Endodermal cell (in vitro differentiated cells): ENCODE results near the gene GALNS. TPM values are rescaled to one million over a fixed set of nuclear protein-coding genes. Genes with fewer than 3 reads are reported as not detected.
"Not testable (repeated sequence)": the region's sequence is repeated elsewhere in the genome, so short reads cannot be mapped to it uniquely, and the experiment has no call there.

Source experiments
- DNase-seq: peaks from one replicate; pipeline ENCODE4 v3.0.0-alpha.2; 2017
- H3K27ac ChIP-seq: 2 replicates; pipeline ENCODE4 v1.5.1; 2013; ENCODE audit warnings: mild to moderate bottlenecking, low read depth, low read length, moderate library complexity
- H3K27me3 ChIP-seq: 2 replicates; pipeline ENCODE4 v1.6.1; 2013; ENCODE audit warnings: mild to moderate bottlenecking, low read length, moderate library complexity; ENCODE audit not compliant: insufficient read depth, control insufficient read depth, poor library complexity, severe bottlenecking
- H3K36me3 ChIP-seq: 2 replicates; pipeline ENCODE4 v1.7.0; 2013; ENCODE audit warnings: mild to moderate bottlenecking, low read length, moderate library complexity; ENCODE audit not compliant: control insufficient read depth, insufficient read depth
- H3K4me1 ChIP-seq: one replicate; pipeline ENCODE4 v1.7.0; 2013; ENCODE audit warnings: low read length; ENCODE audit not compliant: control insufficient read depth, insufficient read depth
- H3K4me3 ChIP-seq: 2 replicates; pipeline ENCODE4 v1.5.1; 2013; ENCODE audit warnings: mild to moderate bottlenecking, low read length, moderate library complexity
- H3K9ac ChIP-seq: 2 replicates; pipeline ENCODE4 v1.6.1; 2013; ENCODE audit warnings: mild to moderate bottlenecking, low read length, moderate library complexity; ENCODE audit not compliant: poor library complexity, severe bottlenecking; ENCODE audit errors: extremely low read depth
- H3K9me3 ChIP-seq: 2 replicates; pipeline ENCODE4 v1.6.1; 2013; ENCODE audit warnings: mild to moderate bottlenecking, low read length, moderate library complexity; ENCODE audit not compliant: control insufficient read depth
- H3K27ac Mint-ChIP-seq: 2 replicates; pipeline ENCODE4 v1.8.0; 2020; ENCODE audit warnings: mixed read lengths
- H3K27me3 Mint-ChIP-seq: 2 replicates; pipeline ENCODE4 v1.8.0; 2021; ENCODE audit warnings: mild to moderate bottlenecking, mixed read lengths; ENCODE audit not compliant: insufficient read depth
- H3K36me3 Mint-ChIP-seq: 2 replicates; pipeline ENCODE4 v1.8.0; 2020; ENCODE audit warnings: low read depth, mixed read lengths
- H3K4me1 Mint-ChIP-seq: 2 replicates; pipeline ENCODE4 v1.8.0; 2020; ENCODE audit warnings: mixed read lengths
- H3K4me3 Mint-ChIP-seq: 2 replicates; pipeline ENCODE4 v1.8.0; 2020; ENCODE audit warnings: mild to moderate bottlenecking, moderate library complexity, mixed read lengths
- H3K9me3 Mint-ChIP-seq: 2 replicates; pipeline ENCODE4 v1.8.0; 2020; ENCODE audit warnings: mild to moderate bottlenecking, mixed read lengths
- WGBS, 2 experiments: methylation state at CpG; one replicate each; pipeline versions ENCODE4 v1.1.5 to v1.1.7; 2013; ENCODE audit warnings: missing lambda C conversion rate in 2 of 2, mixed read lengths in 1 of 2; ENCODE audit not compliant: insufficient coverage in 1 of 2, insufficient read length in 1 of 2; 5-methylcytosine and 5-hydroxymethylcytosine counted together
- total RNA-seq, 2 donors: library from RNA; stranded (reverse); fragmentation: NEBNext Ultra II Directional in 1 of 2; extraction: Animal tissue kit (Norgen Biotek cat#: 25700) in 1 of 2; gene quantifications; 2 replicates in 1 of 2; 3 replicates in 1 of 2; pipeline ENCODE4 v1.2.1, GENCODE V29; 2021
- TF ChIP-seq, protein P1 (sequence below): fragments of 200-600 bp; sonication (generic); conservative IDR thresholded peaks from 2 replicates; pipeline ENCODE4 v1.5.0; 2021; ENCODE audit warnings: antibody characterized with exemption, mild to moderate bottlenecking

The GALNS gene
- total RNA-seq, 2 donors from 2014 or later, result 32.2 to 39.6 TPM

DNA sequence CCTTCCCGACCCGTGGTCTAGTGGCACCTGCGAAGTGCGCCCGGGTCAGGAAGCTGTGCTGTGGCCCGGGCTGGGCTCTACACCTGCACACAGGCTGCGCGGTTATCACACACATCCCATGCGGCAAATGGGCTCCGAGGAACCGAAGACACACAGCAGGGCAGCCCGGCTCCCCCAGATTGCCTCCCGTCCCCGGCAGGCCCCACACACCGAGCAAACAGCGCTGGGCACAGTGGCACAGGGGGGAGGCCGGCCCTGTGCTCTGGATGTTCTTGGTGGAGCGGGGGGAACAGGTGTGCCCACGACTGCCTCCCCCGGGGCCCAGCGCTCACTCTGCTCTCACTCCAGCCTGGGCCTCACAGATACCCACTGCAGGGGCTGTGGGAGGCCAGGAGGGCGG lies 38.6 kb upstream of the GALNS start:
- no peak for DNase-seq
- H3K4me3 ChIP-seq, result no peak overlapping the region
- H3K27me3 ChIP-seq, result no peaks in the 10 kb centered on the region
- no peaks in the 10 kb centered on the region for H3K36me3 ChIP-seq
- TF ChIP-seq, protein P1, sequence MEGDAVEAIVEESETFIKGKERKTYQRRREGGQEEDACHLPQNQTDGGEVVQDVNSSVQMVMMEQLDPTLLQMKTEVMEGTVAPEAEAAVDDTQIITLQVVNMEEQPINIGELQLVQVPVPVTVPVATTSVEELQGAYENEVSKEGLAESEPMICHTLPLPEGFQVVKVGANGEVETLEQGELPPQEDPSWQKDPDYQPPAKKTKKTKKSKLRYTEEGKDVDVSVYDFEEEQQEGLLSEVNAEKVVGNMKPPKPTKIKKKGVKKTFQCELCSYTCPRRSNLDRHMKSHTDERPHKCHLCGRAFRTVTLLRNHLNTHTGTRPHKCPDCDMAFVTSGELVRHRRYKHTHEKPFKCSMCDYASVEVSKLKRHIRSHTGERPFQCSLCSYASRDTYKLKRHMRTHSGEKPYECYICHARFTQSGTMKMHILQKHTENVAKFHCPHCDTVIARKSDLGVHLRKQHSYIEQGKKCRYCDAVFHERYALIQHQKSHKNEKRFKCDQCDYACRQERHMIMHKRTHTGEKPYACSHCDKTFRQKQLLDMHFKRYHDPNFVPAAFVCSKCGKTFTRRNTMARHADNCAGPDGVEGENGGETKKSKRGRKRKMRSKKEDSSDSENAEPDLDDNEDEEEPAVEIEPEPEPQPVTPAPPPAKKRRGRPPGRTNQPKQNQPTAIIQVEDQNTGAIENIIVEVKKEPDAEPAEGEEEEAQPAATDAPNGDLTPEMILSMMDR, result no peak
- WGBS, 2 experiments, result 89 to 97% methylated on average over 11 to 22 of the region's 22 CpGs
- H3K9me3 ChIP-seq, result no peaks in the 10 kb centered on the region
- no peak overlapping the region for H3K27ac ChIP-seq
- no peaks in the 10 kb centered on the region for H3K9me3 Mint-ChIP-seq
- no peaks in the 10 kb centered on the region for H3K27me3 Mint-ChIP-seq
- no peak overlapping the region for H3K4me3 Mint-ChIP-seq
- no peaks in the 10 kb centered on the region for H3K36me3 Mint-ChIP-seq
- H3K4me1 ChIP-seq, result no peaks in the 10 kb centered on the region
- no peaks in the 10 kb centered on the region for H3K4me1 Mint-ChIP-seq
- H3K9ac ChIP-seq, result no peak overlapping the region
- no peak overlapping the region for H3K27ac Mint-ChIP-seq

DNA sequence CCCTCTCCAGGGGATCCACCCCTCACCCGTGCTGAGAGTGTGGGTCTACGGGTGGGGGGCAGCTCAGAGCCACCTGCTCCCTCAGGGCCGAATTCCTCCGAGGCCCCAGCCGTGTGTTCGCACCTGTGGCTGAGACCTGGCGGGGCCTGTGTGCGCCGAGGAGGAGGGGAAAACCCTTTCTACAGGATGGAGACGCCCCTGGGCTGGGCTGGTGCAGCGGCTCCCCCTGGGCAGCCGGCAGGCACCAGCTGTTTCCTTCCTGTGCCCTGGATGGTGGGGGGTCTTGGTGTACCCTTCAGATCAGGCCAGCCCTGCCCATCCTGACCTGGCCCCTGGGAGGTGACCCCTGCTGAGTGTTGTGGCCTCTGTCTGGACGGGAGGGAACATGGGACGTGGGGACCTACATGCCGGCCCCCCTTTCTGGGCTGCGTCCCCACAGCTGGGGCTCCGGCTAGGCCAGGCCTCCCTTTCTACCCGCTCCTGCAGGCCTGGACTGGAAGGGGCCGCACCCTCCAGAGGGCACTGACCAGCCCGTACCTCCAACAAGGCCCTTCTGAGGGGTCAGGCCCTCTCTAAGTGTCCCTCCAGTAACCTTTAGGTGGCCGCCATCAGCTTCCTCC lies 38.0 kb upstream of the GALNS start:
- Histone ChIP-seq H3K4me1 (no peaks in the 10 kb centered on the region), H3K36me3 (no peaks in the 10 kb centered on the region), H3K4me3 (no peak overlapping the region), H3K9ac (no peak overlapping the region), H3K27ac (no peak overlapping the region), H3K9me3 (no peaks in the 10 kb centered on the region), H3K27me3 (no peaks in the 10 kb centered on the region)
- no peaks in the 10 kb centered on the region for H3K36me3 Mint-ChIP-seq
- no peaks in the 10 kb centered on the region for H3K27me3 Mint-ChIP-seq
- TF ChIP-seq, protein P1, result no peak
- 86 to 88% methylated on average over 12 to 21 of the region's 21 CpGs for WGBS, 2 experiments
- no peak overlapping the region for H3K4me3 Mint-ChIP-seq
- no peaks in the 10 kb centered on the region for H3K9me3 Mint-ChIP-seq
- H3K27ac Mint-ChIP-seq, result no peak overlapping the region
- H3K4me1 Mint-ChIP-seq, result no peaks in the 10 kb centered on the region
- DNase-seq, result no peak

DNA sequence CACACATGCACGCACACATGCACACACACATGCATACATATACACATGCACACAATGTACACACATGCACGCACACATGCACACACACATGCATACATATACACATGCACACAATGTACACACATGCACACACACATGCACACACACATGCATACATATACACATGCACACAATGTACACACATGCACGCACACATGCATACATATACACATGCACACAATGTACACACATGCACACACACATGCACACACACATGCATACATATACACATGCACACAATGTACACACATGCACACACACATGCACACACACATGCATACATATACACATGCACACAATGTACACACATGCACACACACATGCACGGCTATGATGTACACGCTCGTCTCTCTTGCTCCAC lies 37.5 kb upstream of the GALNS start:
- H3K4me3 ChIP-seq, H3K9me3 ChIP-seq, H3K4me1 Mint-ChIP-seq, H3K36me3 Mint-ChIP-seq, H3K4me3 Mint-ChIP-seq, H3K27ac ChIP-seq, H3K27me3 ChIP-seq, H3K27me3 Mint-ChIP-seq, DNase-seq, H3K4me1 ChIP-seq, H3K27ac Mint-ChIP-seq, H3K36me3 ChIP-seq, H3K9me3 Mint-ChIP-seq, H3K9ac ChIP-seq: not testable (repeated sequence)
- 96 to 97% methylated on average over 3 of the region's 6 CpGs for WGBS, 2 experiments
